Bronchial epithelial cell (primary cell): ENCODE data around the gene PCNX2. TPM values are rescaled to one million over a fixed set of nuclear protein-coding genes. Genes with fewer than 3 reads are reported as not detected.

Experiments
- DNase-seq: peaks from one replicate; pipeline ENCODE4 v3.0.0-alpha.2; 2010; ENCODE audit warnings: low read depth
- FAIRE-seq: peaks from 2 replicates; lab custom pipeline; 2011; peaks lifted over from hg19 to GRCh38; lab: Jason Lieb, UNC
- H3K27me3 ChIP-seq: 2 replicates; pipeline ENCODE4 v1.5.1; 2011; ENCODE audit warnings: low read length; ENCODE audit not compliant: control insufficient read depth, insufficient read depth
- H3K36me3 ChIP-seq: 2 replicates; pipeline ENCODE4 v1.5.1; 2011; ENCODE audit warnings: low read length; ENCODE audit not compliant: control insufficient read depth, insufficient read depth
- H3K4me3 ChIP-seq: 2 replicates; pipeline ENCODE4 v1.5.1; 2011; ENCODE audit warnings: mild to moderate bottlenecking, low read depth, low read length, control low read depth
- CTCF ChIP-seq: IDR thresholded peaks from 2 replicates; pipeline ENCODE4 v1.5.1; 2011; ENCODE audit warnings: mild to moderate bottlenecking, moderate library complexity, low read length, control low read depth, inconsistent platforms; ENCODE audit not compliant: insufficient read depth, severe bottlenecking
- total RNA-seq: library from RNA; depleted of rRNA; stranded (reverse); fragments of >200 nt; gene quantifications from 2 replicates; pipeline ENCODE4 v1.2.1, GENCODE V29; 2014

PCNX2 gene
- total RNA-seq, 1 donor from 2014 or later: 30.3 TPM

- Histone ChIP-seq H3K36me3 (peaks cover 3% of the 10 kb centered on the region), H3K4me3 (no peak overlapping the region), H3K27me3 (no peaks in the 10 kb centered on the region)
- peak; percentile 72 for DNase-seq
- FAIRE-seq: no peak
- TF ChIP-seq CTCF: no peak
Observed at GRCh38 chr1:233168384-233168783, 127.1 kb downstream of the PCNX2 start.

- Histone ChIP-seq H3K4me3 (no peak overlapping the region), H3K36me3 (no peaks in the 10 kb centered on the region), H3K27me3 (no peaks in the 10 kb centered on the region)
- TF ChIP-seq CTCF: no peak
- FAIRE-seq (no peak), DNase-seq (no peak)
Observed at GRCh38 chr1:233166896-233167295, 128.6 kb downstream of the PCNX2 start.

- DNase-seq (no peak), FAIRE-seq (no peak)
- H3K4me3 ChIP-seq: no peak overlapping the region
- TF ChIP-seq CTCF: no peak
- H3K36me3 ChIP-seq: no peaks in the 10 kb centered on the region
- H3K27me3 ChIP-seq: no peaks in the 10 kb centered on the region
Observed at GRCh38 chr1:233163696-233164095, 131.8 kb downstream of the PCNX2 start.

GRCh38 chr1:233158322-233158721, 137.2 kb downstream of the PCNX2 start:
- H3K36me3 ChIP-seq: peaks cover 2% of the 10 kb centered on the region

GRCh38 chr1:233157245-233157644, 138.3 kb downstream of the PCNX2 start:
- no peak for TF ChIP-seq CTCF
- FAIRE-seq: no peak
- no peak for DNase-seq
- no peaks in the 10 kb centered on the region for H3K27me3 ChIP-seq
- no peak overlapping the region for H3K4me3 ChIP-seq
- peaks cover 2% of the 10 kb centered on the region for H3K36me3 ChIP-seq

More at GRCh38 chr1:233158322-233158721, 137.2 kb downstream of the PCNX2 start:
- no peak for DNase-seq
- Histone ChIP-seq H3K27me3 (no peaks in the 10 kb centered on the region), H3K4me3 (no peak overlapping the region)
- no peak for FAIRE-seq
- TF ChIP-seq CTCF: no peak

GRCh38 chr1:233151861-233152260, 143.7 kb downstream of the PCNX2 start:
- FAIRE-seq: no peak
- no peaks in the 10 kb centered on the region for H3K36me3 ChIP-seq
- no peak for TF ChIP-seq CTCF
- no peak overlapping the region for H3K4me3 ChIP-seq
- DNase-seq: no peak
- no peaks in the 10 kb centered on the region for H3K27me3 ChIP-seq
